Calu3 (cell line): ENCODE data around the gene HOPX. TPM values are rescaled to one million over a fixed set of nuclear protein-coding genes. Genes with fewer than 3 reads are reported as not detected.

Experiments used
- BruUV-seq: library from RNA; stranded (reverse); fragments of 400-500 nt; replicated peaks from 2 replicates; lab custom pipeline; 2021; lab: Mats Ljungman, UMichigan
- CTCF ChIA-PET: fragments of 300-600 bp; sonication (Branson Sonifier 250); formaldehyde crosslinking; loops from one replicate; lab custom pipeline; 2022; ENCODE audit warnings: antibody characterized with exemption; lab: Charles Lee
- DNase-seq: peaks from one replicate; pipeline ENCODE4 v3.0.0; 2022
- H3K27ac Mint-ChIP-seq: one replicate; pipeline ENCODE4 v1.8.0; 2022; ENCODE audit warnings: mixed read lengths; ENCODE audit not compliant: unreplicated experiment
- H3K27me3 Mint-ChIP-seq: one replicate; pipeline ENCODE4 v1.8.0; 2022; ENCODE audit warnings: mixed read lengths; ENCODE audit not compliant: unreplicated experiment
- H3K36me3 Mint-ChIP-seq: one replicate; pipeline ENCODE4 v1.8.0; 2022; ENCODE audit warnings: mild to moderate bottlenecking, moderate library complexity, mixed read lengths; ENCODE audit not compliant: insufficient read depth, unreplicated experiment
- H3K4me1 Mint-ChIP-seq: one replicate; pipeline ENCODE4 v1.8.0; 2022; ENCODE audit warnings: mild to moderate bottlenecking, low read depth, mixed read lengths; ENCODE audit not compliant: unreplicated experiment
- H3K4me3 Mint-ChIP-seq: one replicate; pipeline ENCODE4 v1.8.0; 2022; ENCODE audit warnings: mild to moderate bottlenecking, low read depth, moderate library complexity, mixed read lengths; ENCODE audit not compliant: unreplicated experiment
- H3K9me3 Mint-ChIP-seq: one replicate; pipeline ENCODE4 v1.8.0; 2022; ENCODE audit warnings: low read depth, mixed read lengths; ENCODE audit not compliant: unreplicated experiment
- intact Hi-C: fragments of 100-400 bp; cut with micrococcal nuclease; formaldehyde crosslinking; loops from one replicate; pipeline ENCODE4 v1.10.0; 2022; ENCODE audit not compliant: unreplicated experiment
- total RNA-seq: library from RNA; stranded (reverse); gene quantifications from 2 replicates; pipeline ENCODE4 v1.2.3, GENCODE V29; 2022
- TF ChIP-seq, protein P1 (sequence below): fragments of 200-600 bp; IDR thresholded peaks from one replicate; pipeline ENCODE4 v1.8.0; 2022; ENCODE audit warnings: antibody characterized with exemption; ENCODE audit not compliant: unreplicated experiment

The HOPX gene
- total RNA-seq, 1 experiment from 2014 or later = not detected

DNA sequence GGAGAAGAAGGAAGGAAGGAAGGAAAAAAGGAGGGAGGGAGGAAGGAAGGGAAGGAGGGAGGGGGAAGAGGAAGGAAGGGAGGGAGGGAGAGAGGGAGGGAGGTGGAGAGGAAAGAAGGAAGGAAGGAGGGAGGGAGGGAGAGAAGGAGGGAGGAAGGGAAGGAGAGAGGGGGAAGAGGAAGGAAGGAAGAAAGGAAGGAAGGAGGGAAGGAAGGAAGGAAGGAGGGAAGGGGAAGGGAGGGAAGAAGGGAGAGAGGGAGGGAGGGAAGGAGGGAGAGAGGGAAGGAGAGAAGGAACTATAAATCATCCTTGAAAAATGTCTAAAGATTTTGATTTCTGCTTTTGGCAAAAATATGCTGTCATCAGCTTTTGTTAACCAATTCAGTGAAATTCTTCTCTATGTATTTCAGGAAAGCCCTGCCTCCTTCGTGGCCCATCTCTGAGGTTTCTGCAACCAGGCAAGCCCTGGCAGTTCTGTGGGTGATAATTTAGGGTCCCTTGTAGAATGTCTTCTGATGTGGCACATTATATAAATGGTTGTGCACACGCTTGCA, 7.1 kb upstream of the HOPX start:
- intact Hi-C loops = no loop called here
- no peaks in the 10 kb centered on the region for H3K4me1 Mint-ChIP-seq
- TF ChIP-seq, protein P1, sequence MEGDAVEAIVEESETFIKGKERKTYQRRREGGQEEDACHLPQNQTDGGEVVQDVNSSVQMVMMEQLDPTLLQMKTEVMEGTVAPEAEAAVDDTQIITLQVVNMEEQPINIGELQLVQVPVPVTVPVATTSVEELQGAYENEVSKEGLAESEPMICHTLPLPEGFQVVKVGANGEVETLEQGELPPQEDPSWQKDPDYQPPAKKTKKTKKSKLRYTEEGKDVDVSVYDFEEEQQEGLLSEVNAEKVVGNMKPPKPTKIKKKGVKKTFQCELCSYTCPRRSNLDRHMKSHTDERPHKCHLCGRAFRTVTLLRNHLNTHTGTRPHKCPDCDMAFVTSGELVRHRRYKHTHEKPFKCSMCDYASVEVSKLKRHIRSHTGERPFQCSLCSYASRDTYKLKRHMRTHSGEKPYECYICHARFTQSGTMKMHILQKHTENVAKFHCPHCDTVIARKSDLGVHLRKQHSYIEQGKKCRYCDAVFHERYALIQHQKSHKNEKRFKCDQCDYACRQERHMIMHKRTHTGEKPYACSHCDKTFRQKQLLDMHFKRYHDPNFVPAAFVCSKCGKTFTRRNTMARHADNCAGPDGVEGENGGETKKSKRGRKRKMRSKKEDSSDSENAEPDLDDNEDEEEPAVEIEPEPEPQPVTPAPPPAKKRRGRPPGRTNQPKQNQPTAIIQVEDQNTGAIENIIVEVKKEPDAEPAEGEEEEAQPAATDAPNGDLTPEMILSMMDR = no peak
- CTCF ChIA-PET = no interaction called here
- no peak for DNase-seq
- no TSS peak for BruUV-seq
- no peaks in the 10 kb centered on the region for H3K9me3 Mint-ChIP-seq
- no peaks in the 10 kb centered on the region for H3K27me3 Mint-ChIP-seq
- no peak overlapping the region for H3K4me3 Mint-ChIP-seq
- no peaks in the 10 kb centered on the region for H3K36me3 Mint-ChIP-seq
- no peak overlapping the region for H3K27ac Mint-ChIP-seq

DNA sequence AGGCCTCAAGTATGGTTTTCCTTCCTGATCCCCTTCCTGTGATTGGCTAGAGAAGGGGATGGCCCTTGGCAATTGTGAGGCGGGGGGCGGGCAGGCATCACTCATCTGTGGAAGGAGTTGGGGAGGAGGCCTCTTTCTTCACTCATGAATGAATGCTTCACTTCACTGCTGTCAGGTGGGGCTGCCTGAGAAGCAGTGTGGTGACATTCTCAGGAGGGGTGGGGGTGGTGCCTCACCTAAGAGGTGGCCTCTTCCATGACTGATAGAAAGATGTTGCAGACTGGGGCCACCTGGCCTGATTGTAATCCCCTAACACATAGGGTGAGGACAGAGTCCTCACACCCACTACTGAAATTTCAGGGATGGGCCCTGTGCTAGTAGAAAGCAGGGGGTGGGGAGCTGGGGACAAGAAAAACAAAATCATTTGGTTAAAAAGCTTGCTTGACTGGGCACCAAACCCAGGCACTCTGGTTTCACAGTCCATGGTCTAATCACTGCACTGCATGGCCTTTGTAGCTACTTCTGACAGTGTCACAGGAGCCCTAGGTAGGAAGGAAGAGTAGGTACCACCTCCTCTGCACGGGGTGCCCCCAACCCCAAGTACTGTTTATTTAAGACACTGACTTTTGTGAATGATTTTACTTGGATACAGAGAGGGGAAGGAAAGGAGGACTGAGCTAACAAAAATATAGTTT, 5.6 kb upstream of the HOPX start:
- no peak overlapping the region for H3K27ac Mint-ChIP-seq
- peaks cover 5% of the 10 kb centered on the region for H3K4me1 Mint-ChIP-seq
- H3K36me3 Mint-ChIP-seq = no peaks in the 10 kb centered on the region
- intact Hi-C loops = no loop called here
- no peak for DNase-seq
- TF ChIP-seq, protein P1 = no peak
- BruUV-seq = no TSS peak
- H3K27me3 Mint-ChIP-seq = no peaks in the 10 kb centered on the region
- CTCF ChIA-PET = no interaction called here
- H3K9me3 Mint-ChIP-seq = no peaks in the 10 kb centered on the region
- H3K4me3 Mint-ChIP-seq = no peak overlapping the region

DNA sequence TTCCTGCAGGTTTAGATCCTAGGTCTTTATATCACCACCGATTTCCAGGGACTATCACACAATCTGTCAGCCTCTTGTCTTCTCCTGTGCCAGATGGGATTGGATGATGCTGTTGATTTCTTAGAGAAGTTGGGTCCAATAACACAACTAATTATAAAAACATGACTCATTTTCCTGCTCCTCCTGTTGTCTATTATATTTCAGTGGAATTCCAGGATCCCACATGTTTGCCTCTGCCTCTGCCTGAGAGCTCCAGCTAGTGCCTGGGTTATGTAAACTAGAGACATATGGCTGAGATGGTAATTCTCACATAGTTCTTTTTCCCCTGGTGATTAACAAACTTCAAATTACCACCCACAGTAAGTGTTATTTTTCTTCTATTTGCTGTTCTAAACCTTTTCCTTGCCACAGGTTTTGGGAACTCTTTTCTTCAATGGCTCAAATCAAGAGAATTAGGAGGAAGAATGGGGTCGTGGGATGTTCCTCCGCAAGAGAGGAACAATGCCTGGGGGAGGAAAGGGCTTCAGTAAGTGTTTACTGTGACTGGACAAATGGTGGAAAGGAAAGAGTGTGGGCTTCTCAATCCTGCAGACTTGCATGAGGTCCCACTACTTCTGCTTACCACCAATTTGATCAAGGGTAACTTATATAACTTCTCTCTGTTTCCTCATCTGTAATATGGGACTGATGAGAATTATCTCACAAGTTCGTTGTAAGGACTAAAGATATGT, 3.4 kb upstream of the HOPX start:
- no peak overlapping the region for H3K27ac Mint-ChIP-seq
- H3K36me3 Mint-ChIP-seq = no peaks in the 10 kb centered on the region
- H3K4me1 Mint-ChIP-seq = peaks cover 24% of the 10 kb centered on the region
- intact Hi-C loops = no loop called here
- no peaks in the 10 kb centered on the region for H3K9me3 Mint-ChIP-seq
- H3K27me3 Mint-ChIP-seq = no peaks in the 10 kb centered on the region
- CTCF ChIA-PET = interaction anchor here (0.6 kb wide), 1 partner anchor 78 kb away, joined by 3 read pairs; no protein-coding TSS in a partner anchor
- no peak for DNase-seq
- TF ChIP-seq, protein P1 = no peak
- H3K4me3 Mint-ChIP-seq = no peak overlapping the region
- no TSS peak for BruUV-seq

DNA sequence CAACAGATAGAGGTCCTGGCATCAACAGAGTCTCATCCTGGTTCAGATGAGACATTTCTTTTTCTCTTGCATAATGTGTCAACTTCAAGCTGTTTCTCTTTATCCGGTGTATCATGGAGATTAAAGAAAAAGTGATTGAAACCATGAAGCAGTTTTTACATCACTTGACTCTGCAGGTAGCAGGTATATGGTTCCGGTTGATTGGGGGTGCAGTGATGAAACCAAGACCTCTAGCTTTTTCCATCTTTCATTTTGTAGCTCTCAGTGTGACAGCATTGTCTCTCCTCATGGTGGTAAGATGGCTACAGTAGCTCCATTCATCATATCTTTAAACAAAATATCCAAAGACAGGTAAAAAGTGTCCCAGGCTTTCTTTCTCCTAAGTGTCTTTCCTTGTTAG, 2.4 kb upstream of the HOPX start:
- CTCF ChIA-PET = no interaction called here
- no peaks in the 10 kb centered on the region for H3K27me3 Mint-ChIP-seq
- no peak overlapping the region for H3K4me3 Mint-ChIP-seq
- intact Hi-C loops = no loop called here
- DNase-seq = no peak
- TF ChIP-seq, protein P1 = no peak
- H3K9me3 Mint-ChIP-seq = no peaks in the 10 kb centered on the region
- H3K36me3 Mint-ChIP-seq = no peaks in the 10 kb centered on the region
- no TSS peak for BruUV-seq
- no peak overlapping the region for H3K27ac Mint-ChIP-seq
- H3K4me1 Mint-ChIP-seq = peaks cover 24% of the 10 kb centered on the region
